HEK293 (cell line): ENCODE data around the gene KLK15.

ENCODE experiments used
- CTCF ChIP-seq: fragments of 450-650 bp; formaldehyde crosslinking; IDR thresholded peaks from 2 replicates; pipeline ENCODE4 v1.5.1; 2016; ENCODE audit warnings: missing biosample characterization, missing genetic modification characterization
- KLF8 ChIP-seq: fragments of 450-650 bp; formaldehyde crosslinking; IDR thresholded peaks from 2 replicates; pipeline ENCODE4 v1.5.1; 2016; ENCODE audit warnings: missing biosample characterization, missing genetic modification characterization
- PBX3 ChIP-seq: sonication (generic); formaldehyde crosslinking; IDR thresholded peaks from 2 replicates; pipeline ENCODE4 v1.8.1; 2022; ENCODE audit warnings: mild to moderate bottlenecking, moderate library complexity, missing genetic modification reagents
- SP3 ChIP-seq: fragments of 450-650 bp; formaldehyde crosslinking; IDR thresholded peaks from 2 replicates; pipeline ENCODE4 v1.5.1; 2016; ENCODE audit warnings: missing biosample characterization, missing genetic modification characterization
- TRIM28 ChIP-seq: IDR thresholded peaks from 2 replicates; pipeline ENCODE4 v1.6.1; 2011; ENCODE audit warnings: low read length, control low read depth, borderline replicate concordance
- ZBTB44 ChIP-seq: fragments of 450-650 bp; IDR thresholded peaks from 2 replicates; pipeline ENCODE4 v1.5.1; 2018; ENCODE audit warnings: missing biosample characterization, mild to moderate bottlenecking, missing genetic modification characterization
- ZNF843 ChIP-seq: fragments of 450-650 bp; formaldehyde crosslinking; IDR thresholded peaks from 2 replicates; pipeline ENCODE4 v1.5.1; 2016; ENCODE audit warnings: missing biosample characterization, missing genetic modification characterization

- TF ChIP-seq CTCF (tag by site-specific recombination) (no peak), PBX3 (CRISPR knock-in tag) (no peak), SP3 (tag by site-specific recombination) (no peak), ZBTB44 (tag by site-specific recombination) (no peak), TRIM28 (no peak), ZNF843 (tag by site-specific recombination) (no peak), KLF8 (no peak)
Measured at GRCh38 chr19:50857366-50857765, 24.0 kb upstream of the KLK15 start.
